ENCODE data around the gene TTC3.

The TTC3 gene

GRCh38 chr21:37117204-37117603 lies 44.1 kb downstream of the TTC3 start:
- ATAC-seq (ENCODE audit: insufficient read depth, low read depth) (no peak), DNase-seq (no peak)
- Histone ChIP-seq H2AFZ (ENCODE audit: low read depth, low read length) (no peak overlapping the region), H3K9me3 (ENCODE audit: insufficient read depth, low read length, severe bottlenecking) (no peaks in the 10 kb centered on the region), H3K4me3 (ENCODE audit: low read depth in 1 of 2, low read length in 2 of 2) (no peak overlapping the region), H3K27me3 (ENCODE audit: insufficient read depth, low read length, poor library complexity) (no peaks in the 10 kb centered on the region), H3K36me3 (ENCODE audit: insufficient read depth, low read length) (peaks cover 13% of the 10 kb centered on the region), H4K20me1 (ENCODE audit: insufficient read depth, low read length) (no peaks in the 10 kb centered on the region), H3K79me2 (ENCODE audit: insufficient read depth, low read length) (0 out of 2 replicates have a peak, but pooled peaks cover 3% of the 10 kb centered on the region), H3K4me2 (ENCODE audit: insufficient read depth, low read length) (no peak overlapping the region), H3K9ac (ENCODE audit: low read depth, low read length) (no peak overlapping the region), H3K4me1 (ENCODE audit: insufficient read depth, low read length) (no peaks in the 10 kb centered on the region), H3K27ac (ENCODE audit: low read length) (no peak overlapping the region)
- TF ChIP-seq, protein P1, sequence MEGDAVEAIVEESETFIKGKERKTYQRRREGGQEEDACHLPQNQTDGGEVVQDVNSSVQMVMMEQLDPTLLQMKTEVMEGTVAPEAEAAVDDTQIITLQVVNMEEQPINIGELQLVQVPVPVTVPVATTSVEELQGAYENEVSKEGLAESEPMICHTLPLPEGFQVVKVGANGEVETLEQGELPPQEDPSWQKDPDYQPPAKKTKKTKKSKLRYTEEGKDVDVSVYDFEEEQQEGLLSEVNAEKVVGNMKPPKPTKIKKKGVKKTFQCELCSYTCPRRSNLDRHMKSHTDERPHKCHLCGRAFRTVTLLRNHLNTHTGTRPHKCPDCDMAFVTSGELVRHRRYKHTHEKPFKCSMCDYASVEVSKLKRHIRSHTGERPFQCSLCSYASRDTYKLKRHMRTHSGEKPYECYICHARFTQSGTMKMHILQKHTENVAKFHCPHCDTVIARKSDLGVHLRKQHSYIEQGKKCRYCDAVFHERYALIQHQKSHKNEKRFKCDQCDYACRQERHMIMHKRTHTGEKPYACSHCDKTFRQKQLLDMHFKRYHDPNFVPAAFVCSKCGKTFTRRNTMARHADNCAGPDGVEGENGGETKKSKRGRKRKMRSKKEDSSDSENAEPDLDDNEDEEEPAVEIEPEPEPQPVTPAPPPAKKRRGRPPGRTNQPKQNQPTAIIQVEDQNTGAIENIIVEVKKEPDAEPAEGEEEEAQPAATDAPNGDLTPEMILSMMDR (IDR thresholded peaks at IDR 0.05; ENCODE audit: borderline replicate concordance, extremely low read depth, low read length, poor library complexity, severe bottlenecking), result no peak
- no peak for TF ChIP-seq EZH2 (IDR thresholded peaks at IDR 0.05; ENCODE audit: borderline replicate concordance, low read depth, low read length, severe bottlenecking)

DNA sequence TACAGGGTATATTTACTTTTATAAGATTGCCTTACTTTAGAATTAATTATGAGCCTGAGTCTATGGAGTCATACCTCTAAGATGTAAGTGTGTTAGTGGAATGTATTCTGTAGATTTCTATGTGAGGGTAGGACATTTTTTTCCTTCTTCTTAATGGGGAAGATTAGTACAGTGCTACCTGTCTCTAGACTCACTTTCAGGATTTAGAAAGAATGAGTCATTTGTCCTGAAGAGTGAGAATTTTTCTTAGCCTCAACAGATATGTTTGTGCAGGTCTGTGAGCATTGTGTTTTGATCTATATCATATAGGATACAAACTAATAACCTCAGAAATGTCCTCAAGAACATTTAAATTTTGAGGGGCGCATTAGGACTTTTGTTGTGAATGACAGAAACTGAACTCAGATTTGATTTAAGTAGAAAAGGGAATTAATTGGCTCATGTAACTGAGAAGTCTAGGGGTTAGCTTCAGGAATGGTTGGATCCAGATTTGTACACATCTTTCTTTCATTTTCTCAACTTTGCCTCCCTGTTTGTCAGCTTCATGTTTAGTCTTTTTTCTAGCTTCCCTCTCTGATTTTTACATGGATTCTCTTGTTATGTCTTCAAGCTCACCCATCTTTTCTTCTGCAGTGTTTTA lies 45.3 kb downstream of the TTC3 start:
- Histone ChIP-seq H3K36me3 (ENCODE audit: insufficient read depth, low read length) (peaks cover 21% of the 10 kb centered on the region), H3K79me2 (ENCODE audit: insufficient read depth, low read length) (0 out of 2 replicates have a peak, but pooled peaks cover 3% of the 10 kb centered on the region), H3K27ac (ENCODE audit: low read length) (no peak overlapping the region), H3K4me1 (ENCODE audit: insufficient read depth, low read length) (no peaks in the 10 kb centered on the region), H3K9ac (ENCODE audit: low read depth, low read length) (no peak overlapping the region), H2AFZ (ENCODE audit: low read depth, low read length) (no peak overlapping the region), H3K4me2 (ENCODE audit: insufficient read depth, low read length) (no peak overlapping the region), H3K27me3 (ENCODE audit: insufficient read depth, low read length, poor library complexity) (no peaks in the 10 kb centered on the region), H3K9me3 (ENCODE audit: insufficient read depth, low read length, severe bottlenecking) (no peaks in the 10 kb centered on the region), H3K4me3 (ENCODE audit: low read depth in 1 of 2, low read length in 2 of 2) (no peak overlapping the region), H4K20me1 (ENCODE audit: insufficient read depth, low read length) (no peaks in the 10 kb centered on the region)
- TF ChIP-seq EZH2 (IDR thresholded peaks at IDR 0.05; ENCODE audit: borderline replicate concordance, low read depth, low read length, severe bottlenecking), result no peak
- TF ChIP-seq, protein P1 (IDR thresholded peaks at IDR 0.05; ENCODE audit: borderline replicate concordance, extremely low read depth, low read length, poor library complexity, severe bottlenecking), result no peak
- no peak for ATAC-seq (ENCODE audit: insufficient read depth, low read depth)
- no peak for DNase-seq

GRCh38 chr21:37119421-37120218 lies 46.6 kb downstream of the TTC3 start:
- Histone ChIP-seq H4K20me1 (ENCODE audit: insufficient read depth, low read length) (no peaks in the 10 kb centered on the region), H3K27ac (ENCODE audit: low read length) (no peak overlapping the region), H3K4me1 (ENCODE audit: insufficient read depth, low read length) (no peaks in the 10 kb centered on the region), H3K27me3 (ENCODE audit: insufficient read depth, low read length, poor library complexity) (no peaks in the 10 kb centered on the region), H3K36me3 (ENCODE audit: insufficient read depth, low read length) (peaks cover 29% of the 10 kb centered on the region), H3K4me2 (ENCODE audit: insufficient read depth, low read length) (no peak overlapping the region), H3K9ac (ENCODE audit: low read depth, low read length) (no peak overlapping the region), H2AFZ (ENCODE audit: low read depth, low read length) (no peak overlapping the region), H3K79me2 (ENCODE audit: insufficient read depth, low read length) (0 out of 2 replicates have a peak, but pooled peaks cover 3% of the 10 kb centered on the region), H3K9me3 (ENCODE audit: insufficient read depth, low read length, severe bottlenecking) (no peaks in the 10 kb centered on the region), H3K4me3 (ENCODE audit: low read depth in 1 of 2, low read length in 2 of 2) (no peak overlapping the region)
- ATAC-seq (ENCODE audit: insufficient read depth, low read depth), result no peak
- TF ChIP-seq, protein P1 (IDR thresholded peaks at IDR 0.05; ENCODE audit: borderline replicate concordance, extremely low read depth, low read length, poor library complexity, severe bottlenecking), result peak; percentile 9
- no peak for TF ChIP-seq EZH2 (IDR thresholded peaks at IDR 0.05; ENCODE audit: borderline replicate concordance, low read depth, low read length, severe bottlenecking)
- DNase-seq, result no peak

Measured in DND-41 (cell line).